ENCODE data around the gene GRIFIN. TPM values are rescaled to one million over a fixed set of nuclear protein-coding genes. Genes with fewer than 3 reads are reported as not detected.

GRIFIN gene
- total RNA-seq, 1 donor from 2014 or later: not detected

- peaks cover 44% of the 10 kb centered on the region for H3K4me1 ChIP-seq
- peak; percentile 94 for DNase-seq
Measured at GRCh38 chr7:2519119-2519930, 43.1 kb upstream of the GRIFIN start, which contains the start of gene LFNG. TSS of gene LFNG (plus strand) at chr7:2519774. CDS start at chr7:2519862, 88 bp downstream.

GRCh38 chr7:2518737-2519118, 42.5 kb upstream of the GRIFIN start:
- intact Hi-C loops (cut with DNase I): no loop called here
- Histone ChIP-seq H3K36me3 (no peaks in the 10 kb centered on the region), H3K4me3 (peak overlapping the region; percentile 58), H3K27me3 (no peaks in the 10 kb centered on the region), H3K4me1 (peaks cover 38% of the 10 kb centered on the region), H3K27ac (peak overlapping the region; percentile 51), H3K9me3 (no peaks in the 10 kb centered on the region)
- ATAC-seq (no peak), DNase-seq (no peak)
- no peak for TF ChIP-seq CTCF (IDR thresholded peaks at IDR 0.05)

More at GRCh38 chr7:2519119-2519930, 43.1 kb upstream of the GRIFIN start, which contains the start of gene LFNG:
- no peak for TF ChIP-seq CTCF (IDR thresholded peaks at IDR 0.05)
- H3K4me3 ChIP-seq: peak within 1 kb of the TSS; percentile 65
- H3K9me3 ChIP-seq: no peaks in the 10 kb centered on the region
- intact Hi-C loops (cut with DNase I): no loop called here
- H3K27ac ChIP-seq: peak within 1 kb of the TSS; percentile 51
- no peaks in the 10 kb centered on the region for H3K27me3 ChIP-seq
- H3K36me3 ChIP-seq: no peaks in the 10 kb centered on the region
- ATAC-seq: peak; percentile 81

- Histone ChIP-seq H3K36me3 (no peaks in the 10 kb centered on the region), H3K9me3 (no peaks in the 10 kb centered on the region), H3K27ac (no peak overlapping the region), H3K27me3 (no peaks in the 10 kb centered on the region), H3K4me1 (peaks cover 30% of the 10 kb centered on the region), H3K4me3 (no peak overlapping the region)
- no peak for ATAC-seq
- no peak for TF ChIP-seq CTCF (IDR thresholded peaks at IDR 0.05)
- intact Hi-C loops (cut with DNase I): no loop called here
- no peak for DNase-seq
Measured at GRCh38 chr7:2517678-2518507, 41.7 kb upstream of the GRIFIN start.

- peaks cover 31% of the 10 kb centered on the region for H3K4me1 ChIP-seq
- H3K9me3 ChIP-seq: no peaks in the 10 kb centered on the region
- intact Hi-C loops (cut with DNase I): no loop called here
- ATAC-seq: no peak
- TF ChIP-seq CTCF (IDR thresholded peaks at IDR 0.05): no peak
- no peaks in the 10 kb centered on the region for H3K36me3 ChIP-seq
- no peaks in the 10 kb centered on the region for H3K27me3 ChIP-seq
- H3K4me3 ChIP-seq: no peak overlapping the region
- no peak for DNase-seq
- H3K27ac ChIP-seq: no peak overlapping the region
Measured at GRCh38 chr7:2517026-2517425, 40.8 kb upstream of the GRIFIN start.

- Histone ChIP-seq H3K9me3 (no peaks in the 10 kb centered on the region), H3K27me3 (no peaks in the 10 kb centered on the region), H3K4me3 (no peak overlapping the region), H3K36me3 (no peaks in the 10 kb centered on the region), H3K4me1 (peaks cover 32% of the 10 kb centered on the region), H3K27ac (no peak overlapping the region)
- ATAC-seq (no peak), DNase-seq (no peak)
- no peak for TF ChIP-seq CTCF (IDR thresholded peaks at IDR 0.05)
- intact Hi-C loops (cut with DNase I): no loop called here
Measured at GRCh38 chr7:2516194-2516555, 40.0 kb upstream of the GRIFIN start.
